ENCODE data around the gene CYP46A1. TPM values are rescaled to one million over a fixed set of nuclear protein-coding genes. Genes with fewer than 3 reads are reported as not detected.

CYP46A1 gene
- total RNA-seq, 1 donor from 2014 or later: 1.1 TPM

DNA sequence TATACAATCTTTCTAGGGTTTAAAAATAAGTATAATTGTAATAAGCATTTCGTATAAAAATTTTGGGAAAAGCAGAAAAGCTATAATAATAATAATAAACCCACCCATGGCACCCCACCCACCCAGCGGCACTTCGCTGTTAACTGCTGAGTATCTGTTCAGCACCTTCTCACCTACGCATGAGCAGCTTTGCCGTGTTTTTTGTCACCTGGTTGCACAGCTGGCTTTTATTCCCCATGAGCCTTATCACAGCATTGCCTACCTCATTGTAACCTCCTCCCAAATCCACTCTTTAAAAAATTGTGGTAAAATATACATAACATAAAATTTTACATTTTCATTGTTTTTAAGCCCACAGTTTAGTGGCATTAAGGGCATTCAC lies 34.7 kb downstream of the CYP46A1 start:
- no peak overlapping the region for H3K9ac ChIP-seq
- peaks cover 4% of the 10 kb centered on the region for H3K36me3 Mint-ChIP-seq
- H2AFZ ChIP-seq (replicated peaks): no peak overlapping the region
- no peaks in the 10 kb centered on the region for H3K27me3 Mint-ChIP-seq (ENCODE audit: insufficient read depth, low read depth)
- DNase-seq (ENCODE audit: low spot score): no peak
- H3K9me3 ChIP-seq (ENCODE audit: low read depth): no peaks in the 10 kb centered on the region
- no peak overlapping the region for H3K4me2 ChIP-seq
- H3K27ac Mint-ChIP-seq: no peak overlapping the region
- no peak overlapping the region for H3K4me3 ChIP-seq
- H3K9me3 Mint-ChIP-seq: peaks cover 4% of the 10 kb centered on the region
- H3K4me1 Mint-ChIP-seq: peaks cover 8% of the 10 kb centered on the region
- peaks cover 3% of the 10 kb centered on the region for H3K4me1 ChIP-seq
- no peak overlapping the region for H3K4me3 Mint-ChIP-seq
- H3F3A ChIP-seq (ENCODE audit: low read depth): no peaks in the 10 kb centered on the region
- no peaks in the 10 kb centered on the region for H3K27me3 ChIP-seq
- no peaks in the 10 kb centered on the region for H3K79me2 ChIP-seq (ENCODE audit: low read depth)
- no peaks in the 10 kb centered on the region for H4K20me1 ChIP-seq (ENCODE audit: low read depth)
- TF ChIP-seq EZH2 (IDR thresholded peaks at IDR 0.05) (no peak), EZH2phosphoT487 (IDR thresholded peaks at IDR 0.05) (no peak)
- TF ChIP-seq, protein P1, sequence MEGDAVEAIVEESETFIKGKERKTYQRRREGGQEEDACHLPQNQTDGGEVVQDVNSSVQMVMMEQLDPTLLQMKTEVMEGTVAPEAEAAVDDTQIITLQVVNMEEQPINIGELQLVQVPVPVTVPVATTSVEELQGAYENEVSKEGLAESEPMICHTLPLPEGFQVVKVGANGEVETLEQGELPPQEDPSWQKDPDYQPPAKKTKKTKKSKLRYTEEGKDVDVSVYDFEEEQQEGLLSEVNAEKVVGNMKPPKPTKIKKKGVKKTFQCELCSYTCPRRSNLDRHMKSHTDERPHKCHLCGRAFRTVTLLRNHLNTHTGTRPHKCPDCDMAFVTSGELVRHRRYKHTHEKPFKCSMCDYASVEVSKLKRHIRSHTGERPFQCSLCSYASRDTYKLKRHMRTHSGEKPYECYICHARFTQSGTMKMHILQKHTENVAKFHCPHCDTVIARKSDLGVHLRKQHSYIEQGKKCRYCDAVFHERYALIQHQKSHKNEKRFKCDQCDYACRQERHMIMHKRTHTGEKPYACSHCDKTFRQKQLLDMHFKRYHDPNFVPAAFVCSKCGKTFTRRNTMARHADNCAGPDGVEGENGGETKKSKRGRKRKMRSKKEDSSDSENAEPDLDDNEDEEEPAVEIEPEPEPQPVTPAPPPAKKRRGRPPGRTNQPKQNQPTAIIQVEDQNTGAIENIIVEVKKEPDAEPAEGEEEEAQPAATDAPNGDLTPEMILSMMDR (IDR thresholded peaks at IDR 0.05): no peak
- no peaks in the 10 kb centered on the region for H3K36me3 ChIP-seq
- no peak overlapping the region for H3K27ac ChIP-seq

- no peak for DNase-seq (ENCODE audit: low spot score)
- peaks cover 5% of the 10 kb centered on the region for H3K27me3 Mint-ChIP-seq (ENCODE audit: insufficient read depth, low read depth)
- H3K36me3 Mint-ChIP-seq: peaks cover 2% of the 10 kb centered on the region
- Histone ChIP-seq H2AFZ (replicated peaks) (no peak overlapping the region), H3K4me3 (no peak overlapping the region), H3K9ac (no peak overlapping the region), H3K9me3 (ENCODE audit: low read depth) (no peaks in the 10 kb centered on the region), H3K4me2 (no peak overlapping the region), H3F3A (ENCODE audit: low read depth) (no peaks in the 10 kb centered on the region), H3K27ac (no peak overlapping the region), H3K79me2 (ENCODE audit: low read depth) (no peaks in the 10 kb centered on the region), H3K36me3 (no peaks in the 10 kb centered on the region), H3K27me3 (no peaks in the 10 kb centered on the region), H3K4me1 (peaks cover 10% of the 10 kb centered on the region), H4K20me1 (ENCODE audit: low read depth) (no peaks in the 10 kb centered on the region)
- TF ChIP-seq EZH2phosphoT487 (IDR thresholded peaks at IDR 0.05): no peak
- TF ChIP-seq, protein P1 (IDR thresholded peaks at IDR 0.05): no peak
- H3K4me3 Mint-ChIP-seq: no peak overlapping the region
- peaks cover 2% of the 10 kb centered on the region for H3K9me3 Mint-ChIP-seq
- peaks cover 11% of the 10 kb centered on the region for H3K4me1 Mint-ChIP-seq
- no peak overlapping the region for H3K27ac Mint-ChIP-seq
Measured at GRCh38 chr14:99720941-99721791, 37.1 kb downstream of the CYP46A1 start.

- no peaks in the 10 kb centered on the region for H3K27me3 ChIP-seq
- Mint-ChIP-seq H3K9me3 (peaks cover 2% of the 10 kb centered on the region), H3K4me3 (no peak overlapping the region), H3K27me3 (ENCODE audit: insufficient read depth, low read depth) (peaks cover 6% of the 10 kb centered on the region), H3K4me1 (peaks cover 14% of the 10 kb centered on the region), H3K27ac (no peak overlapping the region), H3K36me3 (peaks cover 2% of the 10 kb centered on the region)
- no peak overlapping the region for H3K9ac ChIP-seq
- TF ChIP-seq, protein P1 (IDR thresholded peaks at IDR 0.05): no peak
- TF ChIP-seq EZH2 (IDR thresholded peaks at IDR 0.05): no peak
- no peak overlapping the region for H3K4me3 ChIP-seq
- H3K27ac ChIP-seq: no peak overlapping the region
- H2AFZ ChIP-seq (replicated peaks): no peak overlapping the region
- H3K79me2 ChIP-seq (ENCODE audit: low read depth): no peaks in the 10 kb centered on the region
- peaks cover 10% of the 10 kb centered on the region for H3K4me1 ChIP-seq
- H4K20me1 ChIP-seq (ENCODE audit: low read depth): no peaks in the 10 kb centered on the region
- H3K4me2 ChIP-seq: no peak overlapping the region
- no peak for DNase-seq (ENCODE audit: low spot score)
- H3K36me3 ChIP-seq: no peaks in the 10 kb centered on the region
- no peaks in the 10 kb centered on the region for H3F3A ChIP-seq (ENCODE audit: low read depth)
- H3K9me3 ChIP-seq (ENCODE audit: low read depth): no peaks in the 10 kb centered on the region
Measured at GRCh38 chr14:99721792-99722516, 37.9 kb downstream of the CYP46A1 start.

Measured in neural progenitor cell (in vitro differentiated cells).